GM19099 (cell line): Measurements from ENCODE around the gene CFAP100.

Experiments used
- POLR2A ChIP-seq: IDR thresholded peaks from 3 replicates; pipeline ENCODE4 v1.6.1; 2011; ENCODE audit warnings: low read depth; ENCODE audit not compliant: insufficient read length; ENCODE audit errors: extremely low read depth

The CFAP100 gene

DNA sequence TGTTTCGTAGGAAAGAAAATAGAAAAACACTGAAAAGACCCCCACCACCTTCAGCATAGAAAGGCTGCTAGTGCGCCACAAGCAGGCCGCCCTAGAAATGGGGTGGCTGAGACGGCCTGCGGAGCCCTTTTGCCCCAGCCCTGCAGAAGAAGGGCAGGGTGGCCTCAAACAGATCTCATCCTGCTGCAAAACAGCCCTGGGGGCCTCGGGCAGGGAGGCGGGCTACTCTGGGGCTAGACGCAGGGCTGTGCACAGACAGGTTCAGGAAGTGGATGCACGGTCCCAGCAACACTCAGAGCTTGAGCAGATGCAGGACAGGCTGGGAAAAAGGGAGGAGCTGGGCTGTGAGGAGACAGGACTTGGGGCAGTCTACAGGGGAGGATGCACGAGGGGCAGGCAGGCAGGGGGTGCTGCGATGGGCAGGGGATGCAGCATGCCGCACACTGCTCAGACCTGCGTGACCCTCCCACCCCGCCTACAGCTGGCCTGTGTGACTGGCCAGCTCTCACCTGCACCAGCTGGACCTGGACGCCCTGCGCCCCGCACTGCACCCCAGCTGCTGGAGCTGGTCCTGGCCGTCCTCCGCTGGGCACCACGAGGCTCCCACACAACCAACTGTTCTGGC, 46.7 kb downstream of the CFAP100 start:
- no peak for TF ChIP-seq POLR2A

DNA sequence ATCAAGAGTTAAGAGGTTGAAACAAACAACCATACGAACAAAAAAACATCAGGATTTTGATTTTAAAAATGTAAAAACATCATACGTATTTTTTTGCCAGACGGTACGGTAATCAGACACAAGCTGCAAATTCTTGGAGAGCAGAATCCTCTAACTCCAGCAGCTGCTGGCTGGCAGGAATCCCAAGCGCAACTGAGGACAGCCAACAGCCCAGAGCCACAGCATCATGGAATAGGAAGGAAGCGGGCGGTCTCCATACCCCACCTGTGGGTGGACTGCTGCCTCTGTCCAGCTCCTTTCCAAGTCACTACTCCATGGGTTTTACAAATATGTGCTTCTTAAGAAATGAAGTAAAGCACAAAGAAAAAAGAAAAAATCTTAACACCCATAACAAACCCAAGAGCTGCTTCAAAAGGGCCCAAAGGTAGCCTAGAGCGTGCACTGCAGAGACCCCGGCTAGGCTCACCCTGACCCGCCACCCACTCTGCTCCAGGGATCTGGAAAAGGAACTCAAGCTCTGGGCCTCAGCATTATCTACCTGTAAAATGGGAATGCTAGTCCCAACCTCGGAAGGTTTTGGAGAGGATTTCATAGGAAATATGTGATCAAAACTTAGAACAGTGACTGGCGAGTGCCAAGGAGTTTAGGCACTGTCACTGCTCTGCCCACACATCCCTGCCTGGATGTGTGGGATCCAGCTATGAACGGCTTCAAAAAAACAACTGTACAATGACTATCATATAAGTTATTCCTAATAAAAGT, 47.6 kb downstream of the CFAP100 start:
- TF ChIP-seq POLR2A: no peak

GRCh38 chr3:126442856-126443242, 48.1 kb downstream of the CFAP100 start:
- TF ChIP-seq POLR2A: no peak

DNA sequence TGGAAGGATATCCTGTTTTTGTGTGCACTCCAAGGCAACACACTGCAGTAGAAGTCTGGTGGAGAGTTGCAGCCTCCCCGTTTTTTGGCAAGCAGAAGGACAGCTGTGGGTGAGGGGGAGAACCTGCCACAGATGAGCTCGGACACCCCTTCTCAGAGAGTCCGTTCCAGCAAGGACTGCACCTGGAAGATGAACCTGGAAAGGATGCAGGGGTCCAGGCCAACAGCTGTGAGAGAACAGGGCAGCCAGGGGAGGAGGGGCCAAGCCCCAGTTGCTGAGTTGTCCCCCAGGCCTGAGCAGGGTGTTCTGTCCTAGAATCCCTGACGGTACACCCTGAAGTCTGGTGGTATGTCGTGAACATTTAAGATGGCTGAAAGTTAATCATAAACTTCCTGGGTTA, 50.8 kb downstream of the CFAP100 start:
- TF ChIP-seq POLR2A: no peak

GRCh38 chr3:126446301-126446700, 51.6 kb downstream of the CFAP100 start:
- TF ChIP-seq POLR2A: no peak

GRCh38 chr3:126446791-126447190, 52.1 kb downstream of the CFAP100 start:
- TF ChIP-seq POLR2A: no peak

DNA sequence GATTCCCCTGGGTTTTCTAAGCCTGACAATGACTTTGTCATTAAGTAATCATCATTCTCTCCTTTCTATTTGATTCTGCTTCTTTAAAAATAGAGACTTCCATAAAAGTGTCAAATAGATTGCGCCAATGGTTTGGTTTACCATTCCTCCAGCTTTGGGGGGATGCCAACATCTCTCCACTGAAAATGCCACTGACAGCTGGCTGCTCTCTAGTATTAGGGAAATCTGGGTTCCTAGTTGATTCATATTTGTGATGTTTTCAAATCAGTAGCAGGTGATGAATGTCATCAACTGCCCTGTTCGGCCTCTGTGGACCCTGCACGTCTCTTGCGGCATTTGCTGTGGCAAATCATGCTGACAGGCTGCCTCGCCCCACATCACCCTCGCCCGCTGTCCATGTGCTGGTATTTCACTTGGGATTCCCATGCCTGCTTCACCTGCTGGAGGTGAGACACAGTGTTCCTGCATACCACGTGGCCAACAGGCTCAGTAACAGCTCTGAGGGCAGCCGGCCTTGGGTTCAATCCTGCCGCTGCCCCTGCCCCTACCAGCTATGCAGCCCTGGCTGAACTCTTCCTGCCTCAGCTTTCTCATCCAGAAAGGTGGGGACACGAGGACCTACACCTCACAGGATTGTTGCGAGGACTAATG, 52.9 kb downstream of the CFAP100 start:
- TF ChIP-seq POLR2A: no peak

- TF ChIP-seq POLR2A: no peak
These were observed 53.6 kb downstream of the CFAP100 start for GRCh38 chr3:126448136-126448892.

GRCh38 chr3:126448893-126449180, 54.1 kb downstream of the CFAP100 start:
- TF ChIP-seq POLR2A: no peak

- no peak for TF ChIP-seq POLR2A
These were observed 54.9 kb downstream of the CFAP100 start for GRCh38 chr3:126449621-126450051.

DNA sequence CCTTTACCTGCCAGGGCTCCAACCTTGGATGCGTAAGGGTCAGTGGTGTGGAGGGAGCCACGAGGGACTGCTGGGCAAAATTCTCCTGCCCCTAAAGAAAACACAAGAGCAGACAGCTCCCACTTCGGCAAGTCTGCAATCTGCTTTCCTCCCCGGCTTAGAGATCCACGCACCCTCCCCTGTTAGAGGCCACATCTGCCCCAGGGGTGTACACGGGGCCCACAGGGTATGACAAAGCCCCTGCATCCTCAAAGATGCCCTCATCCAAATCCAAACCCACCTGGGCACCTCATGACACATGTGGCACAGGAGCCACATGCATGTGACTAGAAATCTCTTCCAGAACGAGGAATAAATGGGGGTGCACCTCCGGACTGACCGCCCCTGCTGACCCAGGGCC, 55.5 kb downstream of the CFAP100 start:
- TF ChIP-seq POLR2A: no peak

GRCh38 chr3:126450744-126451143, 56.0 kb downstream of the CFAP100 start:
- TF ChIP-seq POLR2A: no peak

- TF ChIP-seq POLR2A: no peak
These were observed 56.8 kb downstream of the CFAP100 start for GRCh38 chr3:126451511-126451910.

GRCh38 chr3:126452213-126452612, 57.5 kb downstream of the CFAP100 start:
- TF ChIP-seq POLR2A: no peak

DNA sequence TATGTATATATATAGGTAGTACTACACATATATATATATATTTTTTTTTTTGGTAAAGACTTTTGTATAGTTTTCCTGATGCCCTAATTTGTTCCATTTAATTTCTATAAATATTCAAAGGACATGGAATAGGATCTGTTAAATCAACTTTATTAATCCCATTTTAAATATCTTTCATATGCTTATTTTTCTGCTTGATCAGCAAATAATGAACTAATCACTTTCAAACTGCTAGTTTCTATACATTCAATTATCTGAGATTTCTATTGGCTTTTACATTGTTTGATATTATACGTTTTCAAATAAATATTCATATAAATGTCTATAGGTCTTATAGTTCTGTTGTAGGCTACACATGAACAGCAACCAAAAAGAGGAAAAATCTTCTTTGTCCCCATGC, 59.3 kb downstream of the CFAP100 start:
- no peak for TF ChIP-seq POLR2A
